Measurements from ENCODE around the gene AASS. TPM values are rescaled to one million over a fixed set of nuclear protein-coding genes. Genes with fewer than 3 reads are reported as not detected.

AASS gene
- total RNA-seq, 1 donor from 2014 or later, result 84.4 TPM

DNA sequence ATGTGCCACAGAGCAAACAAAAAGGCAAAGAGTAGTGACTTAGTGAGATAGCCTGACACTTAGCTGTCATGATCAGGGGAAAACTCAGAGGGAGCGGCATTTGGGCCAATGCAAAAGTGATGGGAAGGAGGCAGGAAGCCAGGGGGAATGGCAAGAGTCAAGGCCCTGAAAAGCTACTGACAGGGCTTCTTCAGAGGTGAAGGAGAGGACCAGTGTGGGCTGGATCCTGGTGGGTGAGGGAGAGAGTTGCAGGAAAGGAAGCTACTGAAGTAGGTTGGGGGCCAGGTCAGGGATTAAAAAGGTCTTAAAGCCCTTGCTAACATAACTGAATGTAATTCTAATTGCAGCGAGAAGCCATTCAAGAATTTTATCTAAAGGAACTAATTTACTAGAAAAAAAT lies 117.0 kb downstream of the AASS start:
- no peak for DNase-seq (ENCODE audit: low read depth, low spot score)
- Mint-ChIP-seq H3K27ac (ENCODE audit: unreplicated experiment) (no peak overlapping the region), H3K4me1 (no peaks in the 10 kb centered on the region)

More for the DNA sequence above, 117.0 kb downstream of the AASS start:
- H3K4me3 Mint-ChIP-seq, result no peak overlapping the region
- H3K27me3 Mint-ChIP-seq (ENCODE audit: low read depth), result no peaks in the 10 kb centered on the region
- H3K36me3 Mint-ChIP-seq (ENCODE audit: low read depth), result peaks cover 10% of the 10 kb centered on the region
- H3K9me3 Mint-ChIP-seq, result no peaks in the 10 kb centered on the region
- no peak for TF ChIP-seq CTCF (conservative IDR thresholded peaks at IDR 0.05)

Other genes with a start within 250 kb of the AASS start
- gene FEZF1, start 160.5 kb upstream of the AASS start, total RNA-seq, result not detected in 2 replicates